HEK293 (cell line): ENCODE results near the gene MAGOH.

ENCODE experiments used
- CTCF ChIA-PET: fragments of 350-600 bp; formaldehyde crosslinking; extraction: SDS; loops from one replicate; lab custom pipeline; 2021; ENCODE audit warnings: antibody characterized with exemption; lab: Yijun Ruan, JAX
- POLR2A ChIA-PET: fragments of 300-600 bp; formaldehyde crosslinking; extraction: SDS; loops from one replicate; lab custom pipeline; 2020; ENCODE audit warnings: antibody characterized with exemption, inconsistent platforms; lab: Yijun Ruan, JAX
- H3K27ac ChIP-seq: fragments of 200-500 bp; sonication (Bioruptor generic); 2 replicates; pipeline ENCODE4 v1.5.1; 2014; ENCODE audit warnings: low read depth, low read length, control low read depth, inconsistent platforms; ENCODE audit errors: extremely low read depth
- H3K36me3 ChIP-seq, 2 experiments: fragments of 200-500 bp in 1 of 2; sonication (Bioruptor generic) in 1 of 2; 1 replicate in 1 of 2; 2 replicates in 1 of 2; pipeline ENCODE4 v1.5.1; 2014 to 2017; ENCODE audit warnings: inconsistent platforms in 2 of 2, low read length in 2 of 2; ENCODE audit not compliant: control insufficient read depth in 2 of 2, insufficient read depth in 1 of 2
- H3K4me1 ChIP-seq: fragments of 200-500 bp; sonication (Bioruptor generic); 2 replicates; pipeline ENCODE4 v1.5.1; 2014; ENCODE audit warnings: mild to moderate bottlenecking, low read length, inconsistent platforms; ENCODE audit not compliant: control insufficient read depth, insufficient read depth
- H3K4me3 ChIP-seq: 2 replicates; pipeline ENCODE4 v1.5.1; 2011; ENCODE audit warnings: low read depth, mild to moderate bottlenecking, control low read depth, low read length, moderate library complexity
- H3K9me3 ChIP-seq: fragments of 200-500 bp; sonication (Bioruptor generic); 2 replicates; pipeline ENCODE4 v1.5.1; 2014; ENCODE audit warnings: low read depth, low read length, inconsistent platforms; ENCODE audit not compliant: control insufficient read depth, insufficient read depth
- AEBP2 ChIP-seq: fragments of 450-650 bp; formaldehyde crosslinking; IDR thresholded peaks from 2 replicates; pipeline ENCODE4 v1.5.1; 2016; ENCODE audit warnings: missing biosample characterization, missing genetic modification characterization, borderline replicate concordance
- BCL11B ChIP-seq: fragments of 450-650 bp; formaldehyde crosslinking; IDR thresholded peaks from 2 replicates; pipeline ENCODE4 v1.5.1; 2016; ENCODE audit warnings: low read depth, missing biosample characterization, missing genetic modification characterization
- EGR2 ChIP-seq: fragments of 450-650 bp; formaldehyde crosslinking; IDR thresholded peaks from 2 replicates; pipeline ENCODE4 v1.5.1; 2016; ENCODE audit warnings: low read depth, missing biosample characterization, missing genetic modification characterization
- FEZF1 ChIP-seq: fragments of 450-650 bp; formaldehyde crosslinking; IDR thresholded peaks from 2 replicates; pipeline ENCODE4 v1.5.1; 2016; ENCODE audit warnings: missing biosample characterization, missing genetic modification characterization
- HOXA7 ChIP-seq: sonication (generic); formaldehyde crosslinking; IDR thresholded peaks from 2 replicates; pipeline ENCODE4 v1.8.1; 2022; ENCODE audit warnings: missing genetic modification reagents, borderline replicate concordance
- RBAK ChIP-seq: fragments of 450-650 bp; formaldehyde crosslinking; IDR thresholded peaks from 2 replicates; pipeline ENCODE4 v1.5.1; 2016; ENCODE audit warnings: missing biosample characterization, missing genetic modification characterization
- REST ChIP-seq: fragments of 450-650 bp; formaldehyde crosslinking; IDR thresholded peaks from 2 replicates; pipeline ENCODE4 v1.5.1; 2016; ENCODE audit warnings: missing biosample characterization, missing genetic modification characterization
- TSHZ1 ChIP-seq: fragments of 450-650 bp; formaldehyde crosslinking; IDR thresholded peaks from 2 replicates; pipeline ENCODE4 v1.5.1; 2016; ENCODE audit warnings: missing biosample characterization, missing genetic modification characterization, borderline replicate concordance
- YY1 ChIP-seq: fragments of 450-650 bp; formaldehyde crosslinking; IDR thresholded peaks from 2 replicates; pipeline ENCODE4 v1.5.1; 2018; ENCODE audit warnings: missing biosample characterization, missing genetic modification characterization
- ZNF148 ChIP-seq: fragments of 450-650 bp; formaldehyde crosslinking; IDR thresholded peaks from 2 replicates; pipeline ENCODE4 v1.5.0; 2017; ENCODE audit warnings: missing biosample characterization, missing genetic modification characterization, borderline replicate concordance
- ZNF169 ChIP-seq: fragments of 450-650 bp; formaldehyde crosslinking; IDR thresholded peaks from 2 replicates; pipeline ENCODE4 v1.5.1; 2016; ENCODE audit warnings: missing biosample characterization, missing genetic modification characterization
- ZNF324 ChIP-seq: fragments of 450-650 bp; formaldehyde crosslinking; IDR thresholded peaks from 2 replicates; pipeline ENCODE4 v1.5.1; 2016; ENCODE audit warnings: missing biosample characterization, missing genetic modification characterization
- ZNF350 ChIP-seq: fragments of 450-650 bp; formaldehyde crosslinking; IDR thresholded peaks from 2 replicates; pipeline ENCODE4 v1.5.0; 2017; ENCODE audit warnings: missing biosample characterization, mild to moderate bottlenecking, missing genetic modification characterization
- ZNF391 ChIP-seq: fragments of 450-650 bp; formaldehyde crosslinking; IDR thresholded peaks from 2 replicates; pipeline ENCODE4 v1.5.1; 2016; ENCODE audit warnings: low read depth, missing biosample characterization, missing genetic modification characterization, borderline replicate concordance
- ZNF473 ChIP-seq: fragments of 450-650 bp; formaldehyde crosslinking; IDR thresholded peaks from 2 replicates; pipeline ENCODE4 v1.5.1; 2017; ENCODE audit warnings: missing biosample characterization, missing genetic modification characterization
- ZNF530 ChIP-seq: fragments of 450-650 bp; formaldehyde crosslinking; IDR thresholded peaks from 2 replicates; pipeline ENCODE4 v1.5.1; 2016; ENCODE audit warnings: low read depth, missing biosample characterization, missing genetic modification characterization
- ZNF580 ChIP-seq: fragments of 450-650 bp; formaldehyde crosslinking; IDR thresholded peaks from 2 replicates; pipeline ENCODE4 v1.5.1; 2016; ENCODE audit warnings: missing biosample characterization, missing genetic modification characterization
- ZNF645 ChIP-seq: fragments of 450-650 bp; formaldehyde crosslinking; IDR thresholded peaks from 2 replicates; pipeline ENCODE4; 2016; ENCODE audit warnings: missing biosample characterization, missing genetic modification characterization
- ZNF654 ChIP-seq: fragments of 450-650 bp; formaldehyde crosslinking; IDR thresholded peaks from 2 replicates; pipeline ENCODE4 v1.5.1; 2016; ENCODE audit warnings: low read depth, missing biosample characterization, missing genetic modification characterization
- ZNF658 ChIP-seq: fragments of 450-650 bp; formaldehyde crosslinking; IDR thresholded peaks from 2 replicates; pipeline ENCODE4; 2016; ENCODE audit warnings: missing biosample characterization, missing genetic modification characterization
- ZNF664 ChIP-seq: fragments of 450-650 bp; formaldehyde crosslinking; IDR thresholded peaks from 2 replicates; pipeline ENCODE4 v1.5.1; 2016; ENCODE audit warnings: missing biosample characterization, missing genetic modification characterization
- ZNF791 ChIP-seq: fragments of 450-650 bp; formaldehyde crosslinking; IDR thresholded peaks from 2 replicates; pipeline ENCODE4 v1.5.1; 2016; ENCODE audit warnings: missing biosample characterization, missing genetic modification characterization

Gene MAGOH

GRCh38 chr1:53246261-53247134 is 8.2 kb upstream of the MAGOH start:
- POLR2A ChIA-PET = no interaction called here
- TF ChIP-seq YY1 = no peak
- TF ChIP-seq BCL11B (tag by site-specific recombination) = no peak
- TF ChIP-seq REST (tag by site-specific recombination) = no peak
- TF ChIP-seq ZNF654 = no peak
- TF ChIP-seq ZNF148 = no peak
- TF ChIP-seq FEZF1 (tag by site-specific recombination) = no peak
- no peak for TF ChIP-seq ZNF391 (tag by site-specific recombination)
- no peak for TF ChIP-seq ZNF658
- TF ChIP-seq HOXA7 (CRISPR knock-in tag) = no peak
- H3K4me3 ChIP-seq = no peak overlapping the region
- no peaks in the 10 kb centered on the region for H3K9me3 ChIP-seq
- H3K36me3 ChIP-seq = peaks cover 4 to 42% of the 10 kb centered on the region in 2 experiments; a peak in 1 of 3 replicates
- no peak overlapping the region for H3K27ac ChIP-seq
- H3K4me1 ChIP-seq = no peaks in the 10 kb centered on the region
- CTCF ChIA-PET = interaction anchor here (1.2 kb wide), 1 partner anchor 31 kb away, joined by 3 read pairs; no protein-coding TSS in a partner anchor

- ChIA-PET POLR2A (no interaction called here), CTCF (no interaction called here)
- Histone ChIP-seq H3K9me3 (no peaks in the 10 kb centered on the region), H3K36me3 (peaks cover 0 to 22% of the 10 kb centered on the region in 2 experiments; a peak in 1 of 3 replicates), H3K4me1 (no peaks in the 10 kb centered on the region), H3K27ac (no peak overlapping the region), H3K4me3 (no peak overlapping the region)
- no peak for TF ChIP-seq ZNF473 (tag by site-specific recombination)
- TF ChIP-seq ZNF791 = no peak
- no peak for TF ChIP-seq EGR2 (tag by site-specific recombination)
- TF ChIP-seq ZNF350 (tag by site-specific recombination) = no peak
- TF ChIP-seq RBAK (tag by site-specific recombination) = no peak
- no peak for TF ChIP-seq ZNF645 (tag by site-specific recombination)
- TF ChIP-seq AEBP2 (tag by site-specific recombination) = no peak
- no peak for TF ChIP-seq ZNF664
- no peak for TF ChIP-seq ZNF169 (tag by site-specific recombination)
- TF ChIP-seq ZNF580 (tag by site-specific recombination) = no peak
- TF ChIP-seq ZNF530 (tag by site-specific recombination) = no peak
- TF ChIP-seq ZNF324 (tag by site-specific recombination) = no peak
- TF ChIP-seq TSHZ1 (tag by site-specific recombination) = no peak
These were observed 5.8 kb upstream of the MAGOH start for GRCh38 chr1:53244141-53244540.
